Dedifferentiated amniotic fluid mesenchymal stem cell (primary cell): ENCODE measurements around the gene ARAP1.
A peak's percentile ranks its signal among the peaks of the same experiment; 100 is the strongest.

ENCODE experiments used
- DNase-seq: peaks from one replicate; pipeline ENCODE4 v3.0.0-alpha.2; 2016; ENCODE audit errors: extremely low spot score

ARAP1 gene

DNA sequence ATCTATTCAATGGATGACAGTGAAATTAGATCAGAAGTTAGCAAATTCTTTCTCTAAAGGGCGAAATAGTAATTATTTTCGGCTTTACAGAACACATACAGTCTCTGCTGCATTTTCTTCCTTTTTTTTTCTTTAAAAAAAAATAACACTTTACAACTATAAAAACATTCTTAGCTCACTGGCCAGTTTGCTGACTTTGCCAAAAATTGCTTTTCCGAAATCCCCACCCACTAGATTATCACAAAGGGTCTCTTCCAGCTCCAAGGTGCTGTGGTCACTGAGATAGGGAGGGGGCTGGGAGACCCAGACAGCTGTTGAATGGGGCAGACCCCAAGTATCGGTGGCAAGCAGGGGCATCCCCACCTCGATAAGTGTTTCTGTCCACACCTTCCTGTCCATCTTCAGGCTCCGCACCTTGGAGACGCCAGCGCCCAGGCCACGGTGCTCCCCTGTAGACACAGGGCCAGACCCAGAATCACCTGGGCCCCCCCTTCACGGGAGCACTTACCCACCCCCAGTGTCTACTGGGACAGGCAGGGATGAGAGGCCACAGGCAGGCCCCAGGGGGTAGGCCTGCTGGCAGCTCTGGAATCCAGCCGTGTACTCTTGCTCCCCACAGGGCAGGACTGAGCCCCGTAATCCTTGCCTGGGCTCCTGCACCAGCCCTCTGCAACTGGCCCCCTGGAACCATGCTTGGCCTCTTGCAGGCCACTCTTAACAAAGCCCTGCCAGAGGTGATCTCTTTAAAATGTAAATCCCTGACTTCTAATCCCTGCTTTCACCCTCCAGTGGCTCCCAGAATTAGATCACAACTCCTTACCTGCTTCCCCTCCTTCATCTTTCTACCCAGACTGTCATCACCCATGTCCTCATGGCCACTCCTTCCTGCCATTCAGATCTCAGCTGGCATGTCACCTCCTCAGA lies 46.5 kb downstream of the ARAP1 start:
- no peak for DNase-seq

DNA sequence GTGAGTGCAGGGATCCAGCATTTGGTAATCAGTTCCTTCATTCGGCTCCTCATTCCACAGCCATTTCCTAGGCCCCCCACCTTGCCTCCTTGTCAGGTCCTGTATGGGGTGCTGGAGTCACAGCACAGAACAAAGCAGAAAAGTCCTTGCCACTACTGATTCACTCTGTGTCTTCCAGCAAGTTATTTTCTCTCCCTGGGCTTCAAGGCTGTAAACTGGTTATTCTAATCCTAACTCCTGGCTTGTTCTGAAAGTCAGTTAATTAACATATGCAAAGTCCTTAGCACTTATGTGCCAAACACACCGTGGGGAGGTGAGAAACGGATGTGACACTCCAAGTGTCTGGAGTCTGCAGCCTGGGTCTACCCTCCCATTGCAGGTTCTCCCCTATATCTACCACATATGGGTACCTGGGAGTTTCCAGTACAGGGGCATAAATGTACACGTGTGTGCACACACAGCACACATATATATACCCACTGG lies 47.4 kb downstream of the ARAP1 start:
- no peak for DNase-seq

DNA sequence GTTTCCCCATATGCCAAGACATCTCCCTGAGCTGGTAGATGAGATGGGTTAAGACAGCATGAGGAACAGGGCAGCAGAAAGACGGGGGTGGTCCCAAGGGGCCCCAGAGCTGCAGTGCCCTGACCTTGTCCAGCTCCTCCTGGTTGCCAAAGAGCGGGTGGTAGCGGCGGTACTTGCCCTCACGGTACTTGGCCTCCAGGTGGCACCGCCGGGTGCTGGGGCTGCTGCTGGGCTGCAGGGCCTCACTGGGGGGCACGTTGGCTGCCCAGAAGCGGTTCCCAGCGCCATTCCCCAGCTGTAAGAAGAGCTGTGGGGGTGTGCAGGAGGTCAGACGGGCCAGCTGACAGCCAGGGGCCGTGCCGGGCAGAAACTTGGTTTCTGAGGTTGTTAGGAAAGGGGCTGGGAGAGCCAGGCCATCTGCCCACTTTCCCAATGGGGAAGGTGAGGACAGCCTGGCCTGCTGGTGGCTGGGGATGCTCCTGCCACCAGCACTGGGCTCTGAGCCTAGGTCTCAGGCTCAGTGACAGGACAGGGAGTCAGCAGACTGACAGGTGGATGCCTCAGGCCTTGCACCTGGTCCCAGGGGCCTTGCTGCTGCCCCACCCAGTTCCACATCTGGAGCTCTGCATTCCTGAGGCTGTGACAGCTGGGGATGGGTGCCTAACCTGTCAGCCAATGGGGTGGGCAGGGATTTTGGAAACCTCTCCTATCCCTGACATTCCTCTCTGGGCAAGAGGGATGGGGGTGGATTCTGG lies 48.0 kb downstream of the ARAP1 start:
- DNase-seq: no peak

DNA sequence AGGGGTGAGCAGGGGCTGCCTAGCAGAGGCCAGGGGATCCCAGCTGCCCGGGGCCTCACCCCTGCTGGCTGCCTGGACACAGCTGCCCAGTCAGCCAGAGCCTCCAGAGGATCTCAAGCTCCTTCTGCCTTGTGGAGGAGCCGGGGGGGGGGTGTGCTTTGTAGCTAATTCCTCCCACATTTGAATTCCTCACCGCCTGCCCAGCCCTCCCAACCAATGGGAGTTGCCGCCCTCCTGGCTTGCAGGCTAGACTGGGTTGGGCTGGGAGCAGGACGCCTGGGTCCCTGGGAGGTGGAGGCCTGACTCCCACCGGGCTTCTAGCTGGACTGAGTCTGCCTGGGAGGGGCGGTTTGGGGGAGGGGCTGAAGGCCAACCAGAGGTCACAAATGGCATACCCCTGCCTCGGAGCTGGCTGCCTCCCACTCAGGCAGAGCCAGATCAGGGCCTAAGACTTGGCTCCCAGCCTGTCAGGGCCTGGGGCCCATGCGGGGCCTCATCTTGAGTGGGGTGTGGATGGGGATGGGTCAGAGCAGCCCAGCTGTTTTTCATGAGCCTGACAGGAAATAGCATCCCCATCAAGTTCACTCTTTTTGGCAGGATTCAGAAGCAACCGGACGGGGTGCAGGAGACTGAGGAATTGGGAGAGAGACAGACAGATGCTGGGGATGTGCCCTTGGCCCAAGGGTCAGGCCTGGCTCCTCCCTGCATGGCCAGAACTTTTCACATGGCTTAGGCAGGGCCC lies 48.8 kb downstream of the ARAP1 start:
- peak; percentile 88 for DNase-seq

DNA sequence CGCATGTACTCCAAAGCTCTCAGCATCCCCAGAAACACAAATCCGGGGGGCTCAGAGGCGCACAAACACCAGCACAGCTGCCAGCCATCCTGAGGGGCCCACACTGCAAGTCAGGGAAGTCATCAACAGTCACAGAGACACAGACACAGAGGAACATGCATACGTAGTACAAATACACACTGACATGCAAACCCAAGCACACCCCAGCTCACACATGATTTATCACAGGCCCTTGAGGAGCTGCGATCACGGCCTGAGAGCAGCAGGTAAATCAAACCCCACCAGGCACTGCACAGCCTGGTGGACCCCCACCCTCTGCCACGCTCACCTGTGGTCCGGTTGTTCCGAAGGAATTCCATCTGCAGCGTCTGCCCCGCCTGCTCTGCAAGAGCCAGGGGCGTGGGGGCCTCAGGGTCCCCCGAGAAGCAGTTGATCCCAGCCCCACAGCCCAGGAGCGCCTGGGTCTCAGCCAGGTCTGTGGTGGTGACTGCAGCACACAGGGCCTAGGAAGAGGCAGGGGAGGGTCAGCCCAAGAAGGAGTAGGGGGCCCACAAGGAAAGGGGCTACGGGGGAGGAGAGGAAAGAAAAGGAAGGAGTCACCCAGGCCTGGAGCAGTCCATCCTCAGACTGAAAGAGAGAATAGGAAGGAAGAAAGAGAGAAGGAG lies 49.5 kb downstream of the ARAP1 start:
- DNase-seq: no peak

DNA sequence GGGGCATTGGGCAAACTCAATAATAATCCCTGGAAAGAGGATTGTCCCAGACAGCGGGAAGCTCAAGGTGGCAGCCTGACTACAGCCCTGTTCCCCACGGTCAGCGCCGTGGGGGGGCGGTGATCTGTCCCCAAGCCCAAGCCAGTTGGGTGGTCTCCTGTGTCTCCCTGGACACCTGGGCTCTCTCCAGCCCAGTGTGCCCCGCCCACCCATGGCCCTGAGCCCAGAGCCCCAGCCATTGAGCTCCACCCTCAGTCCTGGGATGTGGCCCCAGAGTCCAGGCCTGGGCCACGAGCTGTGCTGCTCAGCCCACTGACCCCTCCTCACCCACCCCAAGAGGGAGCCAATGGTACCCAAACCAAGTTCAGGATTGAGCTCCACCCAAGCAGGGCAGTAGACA lies 50.1 kb downstream of the ARAP1 start:
- DNase-seq: no peak

DNA sequence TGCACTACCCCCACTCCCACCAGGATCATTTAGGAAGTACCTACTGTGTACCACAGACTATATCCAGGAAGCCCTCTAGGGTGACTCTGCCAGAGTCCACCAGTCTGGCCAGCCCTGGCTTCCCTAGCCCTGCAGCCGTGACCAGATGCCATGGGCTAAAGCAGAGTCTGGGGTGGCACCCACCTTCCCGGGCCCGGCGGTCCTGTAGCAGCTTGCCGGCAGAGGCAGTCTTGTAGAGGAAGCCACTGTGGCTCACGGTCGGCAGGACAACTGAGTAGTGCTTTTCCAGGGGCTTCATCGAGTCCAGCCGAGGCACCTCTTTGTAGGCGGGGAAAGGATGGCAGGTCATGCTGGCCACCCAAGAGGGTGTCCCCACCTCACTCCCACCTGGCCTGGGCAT lies 50.7 kb downstream of the ARAP1 start:
- no peak for DNase-seq

DNA sequence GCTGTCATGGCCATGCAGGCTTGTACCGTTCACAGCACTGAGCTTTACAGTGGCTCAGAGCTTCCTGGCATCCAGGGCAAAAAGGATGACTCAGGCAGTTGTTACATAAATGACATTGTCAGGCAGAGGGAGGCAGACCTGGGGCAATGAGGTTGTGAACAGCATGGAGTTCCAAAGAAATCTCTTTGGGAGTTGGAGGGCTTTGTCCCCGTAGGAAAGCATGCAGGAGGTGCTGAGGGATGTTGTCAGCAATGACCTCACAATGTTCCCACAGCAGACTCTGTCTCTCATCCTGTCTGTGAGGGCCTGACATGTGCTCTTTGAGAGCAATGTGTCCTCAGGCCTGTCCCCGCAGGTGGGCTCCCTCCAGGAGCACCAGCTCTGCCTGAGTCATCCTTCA lies 52.1 kb downstream of the ARAP1 start:
- DNase-seq: peak; percentile 18

DNA sequence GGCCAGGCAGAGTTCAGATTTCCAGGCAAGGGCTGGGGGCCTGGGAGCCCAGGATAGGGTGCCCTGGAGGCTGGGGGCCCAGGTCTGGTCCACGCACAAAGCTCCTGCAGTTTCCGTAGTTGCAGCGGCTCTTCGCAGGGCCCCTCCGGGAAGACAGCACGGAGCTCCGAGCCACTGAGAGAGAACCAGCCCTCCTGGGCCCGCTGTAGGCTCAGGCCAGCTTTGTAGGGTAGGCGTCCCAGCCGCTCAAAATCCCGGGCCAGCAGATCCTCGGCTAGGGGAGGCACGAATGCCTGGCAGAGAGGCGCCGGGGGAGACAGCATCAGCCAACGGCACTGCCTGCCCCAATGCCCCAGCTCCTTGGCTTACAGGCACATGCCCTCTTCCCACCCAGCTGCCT lies 54.4 kb downstream of the ARAP1 start:
- no peak for DNase-seq

DNA sequence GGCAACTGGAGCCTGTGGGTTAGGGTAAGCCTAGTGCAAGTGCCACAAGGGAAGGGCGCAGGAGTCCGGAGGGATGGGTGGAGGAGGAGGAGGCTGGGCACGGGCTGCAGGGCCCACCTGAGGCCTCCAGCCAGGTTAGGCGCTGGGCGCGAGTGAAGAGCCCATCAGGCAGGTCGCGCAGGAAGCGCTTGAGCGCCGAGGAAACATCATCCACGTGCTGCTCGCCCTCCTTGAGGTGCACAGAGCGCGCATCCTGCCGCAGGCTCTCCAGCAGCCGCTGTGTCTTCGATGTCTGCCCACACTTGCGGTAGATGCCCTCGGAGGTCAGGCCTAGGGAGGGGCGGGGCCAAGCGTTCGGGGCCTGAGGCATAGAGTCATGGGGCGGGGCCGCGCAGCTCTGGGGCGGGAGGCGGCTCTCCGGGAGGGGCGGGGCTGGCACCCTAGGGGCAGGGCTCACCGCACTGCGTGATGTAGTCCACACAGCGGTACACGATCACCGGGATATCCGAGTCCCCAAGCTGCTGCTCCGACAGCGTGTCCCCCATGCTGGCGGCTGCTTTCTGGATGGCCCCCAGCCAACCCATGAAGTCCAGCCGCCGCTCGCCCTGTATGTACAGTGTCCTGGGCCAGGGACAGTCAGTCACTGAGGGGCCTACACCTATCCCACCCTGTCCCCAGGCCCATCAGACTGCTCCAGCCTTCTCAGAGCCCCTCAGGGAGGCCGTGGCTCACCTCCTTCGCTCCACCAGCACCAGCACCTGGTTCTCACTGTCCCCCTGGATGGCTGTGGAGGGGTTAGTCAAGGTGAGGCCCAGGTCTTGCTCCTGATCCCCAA lies 55.1 kb downstream of the ARAP1 start:
- DNase-seq: no peak

DNA sequence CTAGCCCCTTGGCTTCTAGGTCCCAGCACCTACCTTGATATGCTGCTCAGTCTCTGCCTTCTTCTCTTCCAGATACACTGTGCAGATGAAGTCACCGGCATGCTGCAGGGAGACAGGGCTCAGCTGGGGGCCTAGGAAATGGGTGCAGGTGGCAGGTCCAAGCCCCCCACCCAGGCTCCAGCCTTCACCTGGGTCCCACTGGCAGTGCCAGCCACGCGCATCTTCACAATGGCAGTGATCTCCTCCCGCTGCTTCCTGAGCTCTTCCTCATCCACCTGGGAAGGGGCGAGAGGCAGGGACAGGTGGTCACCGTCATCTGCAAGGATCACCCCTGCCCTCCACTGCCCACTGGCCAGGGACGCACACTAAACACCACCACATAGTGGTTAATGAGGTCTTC lies 56.9 kb downstream of the ARAP1 start:
- no peak for DNase-seq

DNA sequence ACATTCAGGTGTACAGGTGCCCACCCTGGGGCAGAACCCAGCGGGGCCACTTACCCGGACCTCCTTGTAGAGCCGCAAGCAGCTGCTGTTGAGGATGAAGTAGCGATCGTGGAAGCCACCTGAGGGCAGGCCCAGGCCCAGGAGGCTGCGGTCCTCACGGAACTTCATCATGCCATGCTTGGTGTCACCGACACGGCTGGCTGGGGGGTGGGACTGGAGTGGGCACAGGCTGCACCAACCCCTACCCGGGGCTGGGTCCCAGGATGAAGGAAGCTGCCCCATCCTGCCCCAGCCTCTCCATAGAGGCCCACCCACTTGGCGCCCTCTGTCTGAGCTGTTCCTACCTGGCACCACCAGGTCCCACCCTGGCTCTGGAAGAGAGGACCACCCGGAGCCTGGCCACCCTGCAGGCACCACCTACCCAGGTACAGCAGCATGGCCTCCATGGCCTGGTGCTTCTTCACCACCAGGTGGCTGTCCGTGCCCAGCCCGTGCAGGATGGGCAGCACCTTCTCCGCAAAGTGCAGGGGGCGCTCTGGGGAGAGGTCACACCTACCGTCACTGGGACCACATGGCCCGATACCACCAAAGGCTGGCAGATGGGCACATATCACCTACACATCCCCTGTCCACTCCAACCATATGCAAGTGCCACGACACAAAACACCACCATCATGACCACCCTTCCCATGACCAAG lies 58.8 kb downstream of the ARAP1 start:
- DNase-seq: no peak

DNA sequence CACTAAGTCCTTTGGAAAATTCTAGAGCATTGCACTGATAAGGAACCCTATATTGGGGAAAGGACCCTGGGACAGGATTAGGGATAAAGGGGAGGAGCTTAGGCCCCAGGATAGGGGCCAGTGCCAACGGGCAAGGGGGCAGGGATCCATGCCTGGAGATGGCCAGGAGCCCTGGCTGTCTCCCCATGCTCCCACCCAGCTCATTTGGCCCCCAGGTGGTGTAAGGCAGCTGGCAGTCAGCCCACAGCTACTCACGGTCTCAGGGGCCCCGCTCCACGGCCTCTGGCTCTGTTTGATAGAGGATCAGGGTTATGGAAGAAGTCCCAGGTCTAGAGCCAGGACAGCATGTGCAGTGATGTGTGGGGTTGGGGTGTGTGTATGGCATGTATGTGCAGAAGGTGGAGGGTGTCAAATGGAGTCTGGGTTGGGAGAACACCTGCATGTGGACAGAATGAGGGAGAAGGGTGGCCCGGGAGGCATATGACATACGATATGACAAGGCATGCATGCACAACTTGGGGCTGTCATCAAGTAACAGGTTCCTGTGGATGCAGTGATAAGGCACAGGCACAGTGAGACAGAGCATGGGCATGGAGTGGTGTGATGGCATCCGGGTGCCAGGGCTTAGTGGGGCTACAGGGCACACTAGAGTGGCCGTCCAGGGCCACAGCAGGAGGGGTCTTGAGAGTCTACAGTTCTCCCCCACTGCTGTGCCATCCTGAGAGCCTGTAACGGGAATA lies 59.5 kb downstream of the ARAP1 start:
- DNase-seq: no peak

DNA sequence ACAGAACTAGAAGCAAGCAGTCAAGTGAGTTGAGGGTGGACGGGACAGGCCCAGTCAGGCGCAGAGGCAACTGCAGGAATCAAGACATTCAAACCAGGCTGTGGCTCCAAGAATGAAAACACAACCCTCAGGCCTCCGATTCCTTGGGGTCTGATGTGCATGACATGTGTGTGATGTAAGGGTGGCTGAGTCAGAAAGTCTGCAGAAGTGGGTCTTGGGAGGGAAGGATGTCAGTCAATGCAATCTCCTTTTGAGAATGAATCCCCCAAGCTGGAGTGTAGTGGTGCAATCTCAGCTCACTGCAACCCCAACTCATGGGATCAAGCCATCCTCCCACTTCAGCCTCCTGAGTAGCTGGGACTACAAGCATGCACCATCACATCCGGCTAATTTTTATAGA lies 62.0 kb downstream of the ARAP1 start:
- DNase-seq: no peak

DNA sequence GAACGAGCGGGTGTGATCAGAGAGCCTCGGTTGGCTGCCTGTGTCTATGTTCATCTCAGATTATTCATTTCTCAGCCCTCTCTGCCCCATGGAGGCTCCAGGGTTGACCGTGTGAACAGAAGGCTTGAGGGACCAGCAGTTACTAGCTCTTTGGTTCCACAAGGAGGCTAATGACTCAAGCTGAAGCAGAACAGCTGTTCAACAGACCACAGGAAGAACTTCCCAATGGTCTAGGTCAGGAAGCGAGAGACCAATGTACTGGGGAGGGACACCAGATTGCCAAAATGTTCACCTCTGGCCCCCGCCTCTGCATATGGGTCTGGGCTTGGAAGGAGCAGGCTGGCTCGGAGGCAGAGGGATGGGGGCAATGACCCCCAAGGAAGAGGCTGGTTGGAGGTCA lies 63.3 kb downstream of the ARAP1 start:
- DNase-seq: no peak

DNA sequence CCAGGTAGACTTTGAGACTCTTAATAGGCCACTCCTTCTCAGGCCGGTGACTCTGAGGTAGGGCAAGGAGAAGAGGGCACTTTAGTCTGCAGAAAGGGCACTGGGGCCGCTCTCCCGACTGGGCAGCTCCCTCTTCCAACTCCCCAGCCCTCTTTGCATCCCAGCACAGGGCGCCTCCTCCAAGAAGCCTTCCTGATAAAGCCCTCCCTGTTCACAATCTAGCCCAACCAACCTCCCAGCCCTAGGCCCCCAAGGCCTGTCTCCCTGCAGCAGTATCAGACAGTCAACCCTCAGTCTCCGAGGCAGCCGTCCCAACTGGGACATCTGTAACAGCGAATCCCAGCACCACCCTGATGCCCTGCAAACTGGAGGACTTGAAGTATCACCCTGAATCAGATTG lies 63.7 kb downstream of the ARAP1 start:
- no peak for DNase-seq

DNA sequence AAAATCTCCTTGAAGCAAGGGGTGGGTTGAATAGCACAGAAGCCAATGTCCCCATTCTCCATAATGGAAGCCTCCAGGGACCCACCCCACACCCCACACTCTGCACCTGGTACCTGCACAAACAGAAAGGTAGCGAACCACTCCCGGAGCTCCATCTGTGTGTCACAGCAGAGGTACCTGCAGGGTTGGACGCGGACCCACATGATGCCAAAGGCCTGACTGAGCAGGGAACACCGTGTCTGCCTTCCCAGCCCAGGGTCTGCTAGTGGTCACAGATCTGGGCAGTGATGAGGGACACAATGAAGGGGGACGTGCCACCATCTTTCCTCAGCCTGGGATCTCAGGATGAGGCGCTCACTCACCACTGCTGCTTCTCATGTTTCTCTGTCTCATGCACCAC lies 64.9 kb downstream of the ARAP1 start:
- no peak for DNase-seq

DNA sequence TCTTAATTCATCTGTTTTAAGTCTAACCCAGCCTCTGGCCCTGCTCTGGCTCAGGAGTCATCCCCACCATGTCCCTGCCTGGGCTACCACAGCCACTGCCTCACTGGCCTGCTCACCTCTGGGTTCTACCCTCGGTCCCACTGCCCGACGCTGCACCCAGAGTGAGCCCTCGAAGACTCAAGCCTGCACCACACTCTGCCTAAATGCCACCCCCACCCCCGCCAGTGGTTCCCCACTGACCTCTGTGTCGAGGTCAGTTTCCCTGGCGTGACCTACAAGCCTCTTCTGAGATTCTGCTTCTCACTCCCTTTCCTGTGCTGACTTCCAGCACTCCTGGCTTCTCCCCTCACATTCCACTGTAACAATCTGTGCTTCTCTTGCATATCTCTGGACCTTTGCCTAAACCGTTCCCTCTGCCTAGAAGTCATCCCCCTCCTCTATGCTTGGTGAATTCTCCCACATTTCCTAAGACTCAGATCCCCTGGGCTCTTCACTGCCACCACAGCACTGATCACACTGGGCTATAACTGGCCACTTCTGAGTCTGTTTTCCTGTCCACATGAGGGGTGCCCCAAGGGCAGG lies 65.5 kb downstream of the ARAP1 start:
- no peak for DNase-seq
